SK-N-MC (cell line): ENCODE results near the gene KCTD16.

Experiments
- DNase-seq: peaks from one replicate; pipeline ENCODE4 v3.0.0-alpha.2; 2011; ENCODE audit warnings: low read depth, low spot score
- H3K27ac ChIP-seq: fragments of 200-600 bp; sonication (generic); 2 replicates; pipeline ENCODE4 v1.5.1; 2016; ENCODE audit warnings: mixed run types
- H3K36me3 ChIP-seq: fragments of 200-600 bp; sonication (generic); 2 replicates; pipeline ENCODE4 v1.6.1; 2017; ENCODE audit warnings: antibody characterized with exemption, low read length, mixed read lengths; ENCODE audit not compliant: insufficient read depth
- H3K4me3 ChIP-seq: fragments of 200-600 bp; sonication (generic); 2 replicates; pipeline ENCODE4 v1.5.1; 2016
- H3K9ac ChIP-seq: fragments of 200-600 bp; sonication (generic); 2 replicates; pipeline ENCODE4 v1.8.0; 2017; ENCODE audit warnings: mixed run types, mixed read lengths; ENCODE audit not compliant: insufficient read length
- H3K9me3 ChIP-seq: fragments of 200-600 bp; sonication (generic); 2 replicates; pipeline ENCODE4 v1.6.1; 2017; ENCODE audit warnings: low read depth, mild to moderate bottlenecking, antibody characterized with exemption, low read length, moderate library complexity, mixed read lengths
- EZH2 ChIP-seq: fragments of 200-600 bp; sonication (generic); IDR thresholded peaks from one replicate; pipeline ENCODE4 v1.6.1; 2017; ENCODE audit warnings: antibody characterized with exemption
- FOXP2 ChIP-seq: optimal IDR thresholded peaks from 2 replicates; pipeline ENCODE3; 2011; ENCODE audit warnings: mild to moderate bottlenecking, moderate library complexity; ENCODE audit not compliant: insufficient read depth; ENCODE audit errors: extremely low read length, control extremely low read depth
- POLR2AphosphoS5 ChIP-seq: IDR thresholded peaks from 2 replicates; pipeline ENCODE4 v1.6.1; 2012; ENCODE audit warnings: mild to moderate bottlenecking, low read depth, low read length, borderline replicate concordance

Gene KCTD16

DNA sequence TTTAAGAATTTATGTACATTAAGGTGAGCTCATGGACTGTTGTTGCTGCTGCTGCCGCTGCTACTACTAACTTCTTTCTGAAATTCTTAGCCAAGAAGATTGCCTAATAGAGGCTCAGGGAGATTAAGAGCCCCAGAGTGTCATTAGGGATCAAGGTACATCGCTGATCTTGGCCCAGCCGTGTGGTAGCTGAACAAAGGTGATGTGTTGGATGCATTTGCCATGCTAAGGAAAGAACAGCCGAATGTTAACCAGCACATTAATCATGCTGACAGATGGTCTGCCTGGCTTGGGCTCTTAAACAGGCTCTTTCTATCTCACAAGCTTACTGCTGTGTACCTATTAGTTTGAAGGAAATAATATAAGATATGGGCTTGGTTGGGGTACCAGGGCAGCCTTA lies 137.1 kb downstream of the KCTD16 start:
- Histone ChIP-seq H3K4me3 (no peak overlapping the region), H3K9me3 (no peaks in the 10 kb centered on the region), H3K9ac (no peak overlapping the region), H3K27ac (no peak overlapping the region), H3K36me3 (no peaks in the 10 kb centered on the region)
- TF ChIP-seq POLR2AphosphoS5 = no peak
- no peak for DNase-seq

DNA sequence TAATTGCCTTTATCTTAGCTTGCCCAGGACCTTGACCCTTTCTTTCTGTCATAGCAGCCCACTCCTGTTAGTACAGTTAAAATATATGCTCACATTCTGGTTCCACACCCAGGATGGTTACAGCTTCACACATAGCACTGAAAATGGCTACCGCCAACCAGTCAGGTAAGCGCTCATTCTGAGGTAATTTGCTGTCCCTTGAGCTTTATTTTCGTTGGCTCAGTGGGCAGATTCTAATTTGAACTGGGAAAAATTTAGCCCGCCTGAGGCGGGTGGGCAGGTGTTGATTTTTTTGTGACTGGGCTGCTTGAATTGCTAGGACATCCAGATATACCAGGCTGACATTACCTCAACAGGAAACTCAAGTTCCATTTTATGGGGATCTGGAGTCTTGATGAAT lies 137.5 kb downstream of the KCTD16 start:
- no peaks in the 10 kb centered on the region for H3K36me3 ChIP-seq
- TF ChIP-seq POLR2AphosphoS5 = no peak
- TF ChIP-seq EZH2 = no peak
- no peak for TF ChIP-seq FOXP2
- no peak overlapping the region for H3K27ac ChIP-seq
- no peaks in the 10 kb centered on the region for H3K9me3 ChIP-seq
- DNase-seq = no peak
- H3K9ac ChIP-seq = no peak overlapping the region
- no peak overlapping the region for H3K4me3 ChIP-seq

GRCh38 chr5:144308906-144309670 lies 138.4 kb downstream of the KCTD16 start:
- Histone ChIP-seq H3K4me3 (no peak overlapping the region), H3K27ac (no peak overlapping the region), H3K9ac (no peak overlapping the region), H3K36me3 (no peaks in the 10 kb centered on the region), H3K9me3 (no peaks in the 10 kb centered on the region)
- TF ChIP-seq POLR2AphosphoS5 = no peak
- TF ChIP-seq FOXP2 = no peak
- no peak for TF ChIP-seq EZH2
- DNase-seq = no peak

DNA sequence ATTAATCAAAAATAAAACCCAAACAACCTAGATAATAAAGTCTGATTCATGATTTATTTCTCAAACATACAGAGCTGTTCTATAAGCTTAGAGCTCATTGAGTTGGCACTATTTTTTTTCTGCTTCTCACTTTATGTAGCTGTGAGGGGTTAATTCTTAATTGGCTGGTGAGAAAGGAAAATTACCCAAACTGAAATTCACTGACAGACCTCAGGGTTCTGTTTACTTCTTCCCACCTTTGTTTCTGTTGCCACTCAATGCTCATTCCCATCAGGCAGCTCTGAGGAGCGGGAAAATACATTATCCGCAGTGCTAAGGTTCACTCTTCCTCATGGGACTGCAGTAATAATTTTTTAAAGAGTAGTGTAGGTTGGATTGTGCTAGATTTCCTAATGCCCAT lies 139.9 kb downstream of the KCTD16 start:
- TF ChIP-seq EZH2 = no peak
- no peak for TF ChIP-seq POLR2AphosphoS5
- TF ChIP-seq FOXP2 = no peak
- Histone ChIP-seq H3K27ac (no peak overlapping the region), H3K9ac (no peak overlapping the region), H3K4me3 (no peak overlapping the region), H3K9me3 (no peaks in the 10 kb centered on the region), H3K36me3 (no peaks in the 10 kb centered on the region)
- no peak for DNase-seq

DNA sequence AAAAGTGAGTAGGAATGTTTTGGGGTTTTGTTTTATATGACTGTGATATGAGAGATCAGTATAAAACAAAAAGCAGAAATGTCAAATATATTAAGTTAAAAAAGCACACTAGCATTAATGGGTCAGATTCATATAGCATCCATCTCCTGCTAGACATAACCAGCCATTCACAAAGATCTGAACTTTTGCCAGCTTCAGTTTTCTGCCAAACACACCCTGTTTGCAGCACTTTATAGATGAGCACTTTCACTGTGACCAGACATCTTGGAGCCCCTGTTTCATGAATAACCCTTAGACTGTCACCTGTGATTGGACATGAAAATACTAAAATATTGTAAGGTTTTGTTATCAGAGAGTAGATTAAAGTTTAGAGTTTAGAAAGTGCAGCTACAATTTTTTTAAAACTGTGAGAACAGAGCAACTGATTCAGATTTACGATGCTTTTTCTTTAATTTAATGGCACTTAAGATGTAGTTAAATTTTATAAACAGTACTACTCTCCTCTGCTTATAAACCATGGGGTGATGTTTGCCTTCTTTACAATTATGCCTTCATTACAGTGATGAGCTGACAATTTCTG lies 142.6 kb downstream of the KCTD16 start:
- Histone ChIP-seq H3K9ac (no peak overlapping the region), H3K9me3 (no peaks in the 10 kb centered on the region), H3K27ac (no peak overlapping the region), H3K4me3 (no peak overlapping the region), H3K36me3 (no peaks in the 10 kb centered on the region)
- TF ChIP-seq FOXP2 = no peak
- TF ChIP-seq POLR2AphosphoS5 = no peak
- DNase-seq = no peak

GRCh38 chr5:144315026-144315425 lies 144.4 kb downstream of the KCTD16 start:
- Histone ChIP-seq H3K9me3 (no peaks in the 10 kb centered on the region), H3K4me3 (no peak overlapping the region), H3K9ac (no peak overlapping the region), H3K36me3 (no peaks in the 10 kb centered on the region), H3K27ac (no peak overlapping the region)
- TF ChIP-seq EZH2 = no peak
- TF ChIP-seq FOXP2 = no peak
- TF ChIP-seq POLR2AphosphoS5 = no peak
- no peak for DNase-seq

- no peak for DNase-seq
- Histone ChIP-seq H3K27ac (no peak overlapping the region), H3K9me3 (no peaks in the 10 kb centered on the region), H3K4me3 (no peak overlapping the region), H3K9ac (no peak overlapping the region), H3K36me3 (no peaks in the 10 kb centered on the region)
- TF ChIP-seq EZH2 = no peak
- no peak for TF ChIP-seq FOXP2
- no peak for TF ChIP-seq POLR2AphosphoS5
Observed at GRCh38 chr5:144315994-144316634, 145.4 kb downstream of the KCTD16 start.

DNA sequence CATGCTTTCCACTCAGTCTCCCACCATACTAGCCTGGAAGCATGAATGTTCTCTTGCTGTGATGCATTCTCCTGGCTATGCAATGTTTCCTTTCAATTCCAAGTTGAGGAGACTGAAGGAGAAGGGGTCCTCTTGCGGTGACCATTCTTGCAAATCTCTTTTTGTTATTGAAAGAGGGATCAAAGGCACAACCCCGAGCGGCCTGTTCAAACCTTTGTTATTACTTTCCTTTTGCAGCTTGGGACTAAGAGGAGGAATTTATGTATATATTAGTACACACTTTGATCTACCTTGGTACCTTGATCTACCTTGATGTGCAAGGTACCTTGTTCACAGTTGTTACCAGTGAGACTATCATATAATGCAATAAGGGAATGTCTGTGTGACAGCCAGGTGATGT lies 147.3 kb downstream of the KCTD16 start:
- Histone ChIP-seq H3K4me3 (no peak overlapping the region), H3K9ac (no peak overlapping the region), H3K9me3 (no peaks in the 10 kb centered on the region), H3K36me3 (no peaks in the 10 kb centered on the region), H3K27ac (no peak overlapping the region)
- TF ChIP-seq POLR2AphosphoS5 (no peak), FOXP2 (no peak), EZH2 (no peak)
- DNase-seq = no peak
